T47D (cell line): ENCODE results near the gene ZBED2.
A peak's percentile ranks its signal among the peaks of the same experiment; 100 is the strongest.
"Not testable (repeated sequence)": the region's sequence is repeated elsewhere in the genome, so short reads cannot be mapped to it uniquely, and the experiment has no call there.

Source experiments
- DNase-seq, 2 experiments: peaks; one replicate each; pipeline versions ENCODE4 v3.0.0 to v3.0.0-alpha.2; 2011 to 2012; ENCODE audit warnings: low read depth in 1 of 2, low spot score in 1 of 2
- JUND ChIP-seq: IDR thresholded peaks from 2 replicates; pipeline ENCODE4 v1.6.1; 2012; ENCODE audit warnings: low read depth
- in situ Hi-C: cut with HindIII; loops from 2 replicates; pipeline ENCODE4 v1.10.0; 2016; ENCODE audit warnings: low sequenced_read_pairs, low pct_unique_long_range_greater_than_20kb

Gene ZBED2

GRCh38 chr3:111595232-111595631, at the start of gene ZBED2:
ZBED2 (minus strand) TSS chr3:111595346; CDS start chr3:111594201, 1,145 bp downstream.
- in situ Hi-C loops = no loop called here
- no peak for TF ChIP-seq JUND
- DNase-seq = no peak

- in situ Hi-C loops = no loop called here
- DNase-seq = no peak
- no peak for TF ChIP-seq JUND
These were observed 44.2 kb upstream of the ZBED2 start for GRCh38 chr3:111639316-111639715.

- in situ Hi-C loops = no loop called here
- TF ChIP-seq JUND = no peak
- no peak for DNase-seq
These were observed 41.3 kb upstream of the ZBED2 start for GRCh38 chr3:111636366-111636885.

- no peak for TF ChIP-seq JUND
- DNase-seq = no peak
- in situ Hi-C loops = no loop called here
These were observed 40.3 kb upstream of the ZBED2 start for GRCh38 chr3:111635403-111635802.

GRCh38 chr3:111630638-111631037, 35.5 kb upstream of the ZBED2 start:
- in situ Hi-C loops, DNase-seq: not testable (repeated sequence)

GRCh38 chr3:111629018-111629417, 33.9 kb upstream of the ZBED2 start:
- in situ Hi-C loops, DNase-seq: not testable (repeated sequence)

- in situ Hi-C loops = no loop called here
- TF ChIP-seq JUND = no peak
- no peak for DNase-seq
These were observed 31.9 kb upstream of the ZBED2 start for GRCh38 chr3:111627092-111627491.

- in situ Hi-C loops = no loop called here
- TF ChIP-seq JUND = no peak
These were observed 26.4 kb upstream of the ZBED2 start for GRCh38 chr3:111621535-111621934.

GRCh38 chr3:111619833-111620232, 24.7 kb upstream of the ZBED2 start:
- no peak for TF ChIP-seq JUND
- in situ Hi-C loops = no loop called here
- peak in 1 of 2 experiments; percentile 4 for DNase-seq

More at GRCh38 chr3:111621535-111621934, 26.4 kb upstream of the ZBED2 start:
- peak in 1 of 2 experiments; percentile 38 for DNase-seq

- in situ Hi-C loops = no loop called here
- DNase-seq = no peak
- TF ChIP-seq JUND = no peak
These were observed 23.8 kb upstream of the ZBED2 start for GRCh38 chr3:111618945-111619344.

GRCh38 chr3:111617912-111618601, 22.9 kb upstream of the ZBED2 start:
- in situ Hi-C loops = no loop called here
- no peak for TF ChIP-seq JUND

GRCh38 chr3:111617406-111617805, 22.3 kb upstream of the ZBED2 start:
- DNase-seq = no peak
- no peak for TF ChIP-seq JUND
- in situ Hi-C loops = no loop called here

More at GRCh38 chr3:111617912-111618601, 22.9 kb upstream of the ZBED2 start:
- no peak for DNase-seq

- in situ Hi-C loops = no loop called here
- DNase-seq = peak in 1 of 2 experiments; percentile 57
These were observed 21.4 kb upstream of the ZBED2 start for GRCh38 chr3:111616417-111617105.

GRCh38 chr3:111615880-111616279, 20.7 kb upstream of the ZBED2 start:
- DNase-seq = no peak
- in situ Hi-C loops = no loop called here
- TF ChIP-seq JUND = no peak

More at GRCh38 chr3:111616417-111617105, 21.4 kb upstream of the ZBED2 start:
- TF ChIP-seq JUND = no peak
